Neural progenitor cell (in vitro differentiated cells): ENCODE measurements around the gene DHRS2. TPM values are rescaled to one million over a fixed set of nuclear protein-coding genes. Genes with fewer than 3 reads are reported as not detected.

Experiments used
- DNase-seq: peaks from one replicate; pipeline ENCODE4 v3.0.0-alpha.2; 2016; ENCODE audit warnings: low spot score
- H2AFZ ChIP-seq: fragments of 200-600 bp; sonication (generic); replicated peaks from 2 replicates; pipeline ENCODE4 v1.6.1; 2016; ENCODE audit warnings: antibody characterized with exemption
- H3F3A ChIP-seq: fragments of 200-600 bp; sonication (generic); 2 replicates; pipeline ENCODE4 v1.6.1; 2016; ENCODE audit warnings: antibody characterized with exemption, low read depth
- H3K27ac ChIP-seq: fragments of 200-600 bp; sonication (generic); 2 replicates; pipeline ENCODE4 v1.5.1; 2016; ENCODE audit warnings: mild to moderate bottlenecking
- H3K27me3 ChIP-seq: fragments of 200-600 bp; sonication (generic); 2 replicates; pipeline ENCODE4 v1.6.1; 2016; ENCODE audit warnings: mild to moderate bottlenecking, moderate library complexity
- H3K36me3 ChIP-seq: fragments of 200-600 bp; sonication (generic); 2 replicates; pipeline ENCODE4 v1.5.1; 2016
- H3K4me1 ChIP-seq: fragments of 200-600 bp; sonication (generic); 2 replicates; pipeline ENCODE4 v1.6.1; 2016; ENCODE audit warnings: mixed run types
- H3K4me2 ChIP-seq: fragments of 200-600 bp; sonication (generic); 2 replicates; pipeline ENCODE4 v1.6.1; 2016
- H3K4me3 ChIP-seq: fragments of 200-600 bp; sonication (generic); 2 replicates; pipeline ENCODE4 v1.5.1; 2016
- H3K79me2 ChIP-seq: fragments of 200-600 bp; sonication (generic); 2 replicates; pipeline ENCODE4 v1.6.1; 2016; ENCODE audit warnings: low read depth
- H3K9ac ChIP-seq: fragments of 200-600 bp; sonication (generic); 2 replicates; pipeline ENCODE4 v1.6.1; 2016
- H3K9me3 ChIP-seq: fragments of 200-600 bp; sonication (generic); 2 replicates; pipeline ENCODE4 v1.5.1; 2016; ENCODE audit warnings: low read depth
- H4K20me1 ChIP-seq: fragments of 200-600 bp; sonication (generic); 2 replicates; pipeline ENCODE4 v1.6.1; 2016; ENCODE audit warnings: low read depth
- H3K27ac Mint-ChIP-seq: 3 replicates; pipeline ENCODE4 v1.8.0; 2021; ENCODE audit warnings: mixed read lengths
- H3K27me3 Mint-ChIP-seq: 2 replicates; pipeline ENCODE4 v1.8.0; 2022; ENCODE audit warnings: low read depth, mild to moderate bottlenecking, inconsistent platforms, moderate library complexity, mixed read lengths; ENCODE audit not compliant: insufficient read depth
- H3K36me3 Mint-ChIP-seq: 3 replicates; pipeline ENCODE4 v1.8.0; 2021; ENCODE audit warnings: mixed read lengths
- H3K4me1 Mint-ChIP-seq: 3 replicates; pipeline ENCODE4 v1.8.0; 2021; ENCODE audit warnings: mixed read lengths
- H3K4me3 Mint-ChIP-seq: 3 replicates; pipeline ENCODE4 v1.8.0; 2021; ENCODE audit warnings: mild to moderate bottlenecking, moderate library complexity, mixed read lengths
- H3K9me3 Mint-ChIP-seq: 3 replicates; pipeline ENCODE4 v1.8.0; 2020; ENCODE audit warnings: mixed read lengths
- EZH2 ChIP-seq: fragments of 200-600 bp; sonication (generic); IDR thresholded peaks from 2 replicates; pipeline ENCODE4 v1.6.1; 2017; ENCODE audit warnings: antibody characterized with exemption, mild to moderate bottlenecking, moderate library complexity
- EZH2phosphoT487 ChIP-seq: fragments of 200-600 bp; sonication (generic); IDR thresholded peaks from 2 replicates; pipeline ENCODE4 v1.6.1; 2017; ENCODE audit warnings: antibody characterized with exemption
- total RNA-seq: library from RNA; depleted of rRNA; stranded (reverse); fragments of >200 nt; gene quantifications from 2 replicates; pipeline ENCODE4 v1.2.3, GENCODE V29; 2015; ENCODE audit warnings: low replicate concordance
- TF ChIP-seq, protein P1 (sequence below): fragments of 200-600 bp; sonication (generic); IDR thresholded peaks from 2 replicates; pipeline ENCODE4 v1.5.1; 2017; ENCODE audit warnings: antibody characterized with exemption, mild to moderate bottlenecking

DHRS2 gene
- total RNA-seq, 1 donor from 2014 or later, result 2.8 TPM

GRCh38 chr14:23692416-23692815 is 56.3 kb downstream of the DHRS2 start:
- TF ChIP-seq EZH2phosphoT487 (no peak), EZH2 (no peak)
- TF ChIP-seq, protein P1, sequence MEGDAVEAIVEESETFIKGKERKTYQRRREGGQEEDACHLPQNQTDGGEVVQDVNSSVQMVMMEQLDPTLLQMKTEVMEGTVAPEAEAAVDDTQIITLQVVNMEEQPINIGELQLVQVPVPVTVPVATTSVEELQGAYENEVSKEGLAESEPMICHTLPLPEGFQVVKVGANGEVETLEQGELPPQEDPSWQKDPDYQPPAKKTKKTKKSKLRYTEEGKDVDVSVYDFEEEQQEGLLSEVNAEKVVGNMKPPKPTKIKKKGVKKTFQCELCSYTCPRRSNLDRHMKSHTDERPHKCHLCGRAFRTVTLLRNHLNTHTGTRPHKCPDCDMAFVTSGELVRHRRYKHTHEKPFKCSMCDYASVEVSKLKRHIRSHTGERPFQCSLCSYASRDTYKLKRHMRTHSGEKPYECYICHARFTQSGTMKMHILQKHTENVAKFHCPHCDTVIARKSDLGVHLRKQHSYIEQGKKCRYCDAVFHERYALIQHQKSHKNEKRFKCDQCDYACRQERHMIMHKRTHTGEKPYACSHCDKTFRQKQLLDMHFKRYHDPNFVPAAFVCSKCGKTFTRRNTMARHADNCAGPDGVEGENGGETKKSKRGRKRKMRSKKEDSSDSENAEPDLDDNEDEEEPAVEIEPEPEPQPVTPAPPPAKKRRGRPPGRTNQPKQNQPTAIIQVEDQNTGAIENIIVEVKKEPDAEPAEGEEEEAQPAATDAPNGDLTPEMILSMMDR, result no peak
- Histone ChIP-seq H3K36me3 (no peaks in the 10 kb centered on the region), H3K4me3 (no peak overlapping the region), H3K27me3 (no peaks in the 10 kb centered on the region), H3K4me2 (no peak overlapping the region), H3F3A (no peaks in the 10 kb centered on the region), H3K27ac (no peak overlapping the region), H3K79me2 (no peaks in the 10 kb centered on the region), H3K9ac (no peak overlapping the region), H4K20me1 (no peaks in the 10 kb centered on the region), H3K4me1 (peaks cover 6% of the 10 kb centered on the region), H2AFZ (no peak overlapping the region), H3K9me3 (no peaks in the 10 kb centered on the region)
- Mint-ChIP-seq H3K9me3 (peaks cover 8% of the 10 kb centered on the region), H3K4me3 (no peak overlapping the region), H3K27ac (no peak overlapping the region), H3K4me1 (no peaks in the 10 kb centered on the region), H3K36me3 (no peaks in the 10 kb centered on the region), H3K27me3 (no peaks in the 10 kb centered on the region)
- no peak for DNase-seq

DNA sequence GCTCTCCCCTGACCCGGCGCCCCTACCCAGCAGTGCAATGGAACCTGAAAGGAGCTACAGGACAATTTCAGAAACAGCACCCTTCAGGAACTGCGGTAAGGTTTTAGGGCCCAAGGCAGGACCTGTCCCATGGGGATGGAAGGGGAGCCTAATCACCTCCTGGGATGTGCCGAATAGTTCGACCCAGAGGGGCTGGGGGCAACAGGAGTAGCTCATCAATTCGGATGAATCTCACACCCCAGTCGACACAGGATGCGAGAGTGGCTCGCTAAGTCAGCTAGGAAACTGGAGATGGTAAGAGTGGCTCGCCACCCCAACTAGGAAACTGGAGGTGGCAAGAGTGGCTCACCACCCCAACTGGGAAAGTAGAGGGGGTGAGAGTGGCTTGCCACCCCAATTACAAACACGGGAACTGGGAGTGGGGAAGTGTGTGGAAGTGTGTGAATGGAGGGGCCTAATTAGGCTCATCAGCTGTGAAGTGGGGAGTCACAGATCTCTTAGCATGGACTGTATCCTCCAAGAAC is 57.1 kb downstream of the DHRS2 start:
- H3K27ac ChIP-seq, result no peak overlapping the region

DNA sequence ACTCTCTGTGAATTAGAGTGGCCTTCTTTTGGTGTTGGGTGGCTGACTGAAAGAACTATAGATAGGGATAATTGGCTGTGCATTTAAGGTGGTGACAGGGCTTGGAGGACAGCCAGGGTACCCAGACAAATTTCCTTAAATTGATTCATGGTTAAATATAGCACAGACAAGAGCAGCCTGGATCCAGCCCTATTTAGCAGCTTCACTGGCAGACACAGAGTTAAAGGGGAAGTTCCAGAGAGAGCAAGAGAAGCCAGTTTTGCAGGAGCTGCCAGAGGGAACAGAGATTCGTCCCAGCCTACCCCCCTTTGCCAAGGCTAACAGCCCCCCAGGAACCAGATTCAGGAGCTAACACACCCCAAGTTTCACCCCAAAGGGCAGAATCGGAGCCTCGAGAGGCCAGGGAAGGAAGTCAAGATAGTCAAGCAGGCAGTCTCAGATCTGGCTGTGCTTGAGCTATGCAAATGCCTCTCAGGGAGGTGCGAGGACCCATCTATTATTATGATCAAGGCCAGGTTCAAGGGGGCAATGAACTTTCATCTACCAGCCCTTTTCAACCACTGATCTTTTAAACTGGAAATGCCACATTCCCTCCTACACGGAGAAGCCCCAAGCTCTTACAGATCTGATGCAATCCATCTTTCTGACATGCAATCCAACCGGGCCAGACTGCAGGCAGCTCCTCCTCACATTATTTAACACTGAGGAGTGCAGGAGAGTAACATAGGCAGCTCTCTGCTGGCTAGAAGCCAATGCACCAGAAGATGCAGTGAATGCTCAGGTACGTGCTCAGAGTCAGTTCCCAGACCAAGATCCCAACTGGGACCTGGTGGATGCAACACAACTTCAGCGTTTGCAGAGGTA is 58.2 kb downstream of the DHRS2 start:
- Histone ChIP-seq H3K4me1 (peaks cover 6% of the 10 kb centered on the region), H3K36me3 (no peaks in the 10 kb centered on the region), H3K79me2 (no peaks in the 10 kb centered on the region), H3K9ac (no peak overlapping the region), H3K27me3 (no peaks in the 10 kb centered on the region), H3K9me3 (no peaks in the 10 kb centered on the region), H3K4me2 (peak overlapping the region; percentile 82), H3F3A (no peaks in the 10 kb centered on the region), H3K4me3 (no peak overlapping the region), H3K27ac (no peak overlapping the region), H2AFZ (peak overlapping the region; percentile 94), H4K20me1 (no peaks in the 10 kb centered on the region)
- H3K4me1 Mint-ChIP-seq, result no peaks in the 10 kb centered on the region
- no peaks in the 10 kb centered on the region for H3K36me3 Mint-ChIP-seq
- no peak overlapping the region for H3K4me3 Mint-ChIP-seq
- TF ChIP-seq EZH2 (no peak), EZH2phosphoT487 (no peak)
- TF ChIP-seq, protein P1, result no peak
- peaks cover 8% of the 10 kb centered on the region for H3K9me3 Mint-ChIP-seq
- H3K27me3 Mint-ChIP-seq, result peaks cover 2% of the 10 kb centered on the region
- H3K27ac Mint-ChIP-seq, result no peak overlapping the region
- no peak for DNase-seq

More for the DNA sequence above, 57.1 kb downstream of the DHRS2 start:
- Histone ChIP-seq H3K4me1 (peaks cover 6% of the 10 kb centered on the region), H2AFZ (no peak overlapping the region), H3K9ac (no peak overlapping the region), H3K4me2 (no peak overlapping the region), H3K4me3 (no peak overlapping the region), H3F3A (no peaks in the 10 kb centered on the region), H4K20me1 (no peaks in the 10 kb centered on the region), H3K27me3 (no peaks in the 10 kb centered on the region), H3K79me2 (no peaks in the 10 kb centered on the region), H3K36me3 (no peaks in the 10 kb centered on the region), H3K9me3 (no peaks in the 10 kb centered on the region)
- Mint-ChIP-seq H3K27ac (no peak overlapping the region), H3K4me1 (no peaks in the 10 kb centered on the region), H3K27me3 (no peaks in the 10 kb centered on the region), H3K36me3 (no peaks in the 10 kb centered on the region), H3K9me3 (peaks cover 8% of the 10 kb centered on the region), H3K4me3 (no peak overlapping the region)
- TF ChIP-seq, protein P1, result no peak
- TF ChIP-seq EZH2 (no peak), EZH2phosphoT487 (no peak)
- no peak for DNase-seq

Other genes with a start within 250 kb of the DHRS2 start
- gene MYH6, start 228.1 kb upstream of the DHRS2 start, total RNA-seq, result 0.03 TPM in 1 of 2 replicates, not detected in the other
- gene MYH7, start 200.7 kb upstream of the DHRS2 start, total RNA-seq, result 0.19 TPM in 1 of 2 replicates, not detected in the other
- gene NGDN, start 166.7 kb upstream of the DHRS2 start, total RNA-seq, result 51.1 and 60.1 TPM in 2 replicates
- 0.90 and 2.2 TPM in 2 replicates for gene ZFHX2, start 84.6 kb upstream of the DHRS2 start, total RNA-seq
- 7.7 and 17.0 TPM in 2 replicates for gene THTPA, start 80.1 kb upstream of the DHRS2 start, total RNA-seq
- gene AP1G2, start 68.6 kb upstream of the DHRS2 start, total RNA-seq, result 65.4 and 126 TPM in 2 replicates
- 3.2 and 13.5 TPM in 2 replicates for gene JPH4, start 57.6 kb upstream of the DHRS2 start, total RNA-seq